Astrocyte (in vitro differentiated cells and primary cell): ENCODE measurements around the gene SERINC1. TPM values are rescaled to one million over a fixed set of nuclear protein-coding genes. Genes with fewer than 3 reads are reported as not detected.
A peak's percentile ranks its signal among the peaks of the same experiment; 100 is the strongest.
"Not testable (repeated sequence)": the region's sequence is repeated elsewhere in the genome, so short reads cannot be mapped to it uniquely, and the experiment has no call there.

Source experiments
- DNase-seq: peaks from one replicate; pipeline ENCODE4 v3.0.0-alpha.2; 2010; ENCODE audit warnings: low read depth
- FAIRE-seq: peaks from 2 replicates; lab custom pipeline; 2011; peaks lifted over from hg19 to GRCh38; lab: Jason Lieb, UNC
- H2AFZ ChIP-seq: 2 replicates; pipeline ENCODE4 v1.6.0; 2012; ENCODE audit warnings: low read depth, low read length, inconsistent platforms
- H3K27ac ChIP-seq: 2 replicates; pipeline ENCODE4 v1.5.1; 2011; ENCODE audit warnings: low read depth, low read length, inconsistent platforms
- H3K27me3 ChIP-seq: 2 replicates; pipeline ENCODE4 v1.6.0; 2011; ENCODE audit warnings: low read length, inconsistent platforms; ENCODE audit not compliant: insufficient read depth
- H3K36me3 ChIP-seq: 2 replicates; pipeline ENCODE4 v1.5.1; 2011; ENCODE audit warnings: low read length, inconsistent platforms; ENCODE audit not compliant: insufficient read depth
- H3K4me1 ChIP-seq: 2 replicates; pipeline ENCODE4 v1.5.1; 2011; ENCODE audit warnings: low read length, inconsistent platforms; ENCODE audit not compliant: insufficient read depth
- H3K4me2 ChIP-seq: 2 replicates; pipeline ENCODE4 v1.6.0; 2012; ENCODE audit warnings: low read length, inconsistent platforms
- H3K4me3 ChIP-seq: 2 replicates; pipeline ENCODE4 v1.5.1; 2011; ENCODE audit warnings: low read depth, mild to moderate bottlenecking, low read length, inconsistent platforms; ENCODE audit not compliant: insufficient read depth
- H3K79me2 ChIP-seq: 2 replicates; pipeline ENCODE4 v1.6.0; 2012; ENCODE audit warnings: mild to moderate bottlenecking, low read length, inconsistent platforms; ENCODE audit not compliant: insufficient read depth
- H3K9ac ChIP-seq: 2 replicates; pipeline ENCODE4 v1.6.0; 2012; ENCODE audit warnings: mild to moderate bottlenecking, low read length, inconsistent platforms
- H3K9me3 ChIP-seq: 2 replicates; pipeline ENCODE4 v1.5.1; 2012; ENCODE audit warnings: low read depth, mild to moderate bottlenecking, low read length, inconsistent platforms; ENCODE audit not compliant: insufficient read depth
- H4K20me1 ChIP-seq: 2 replicates; pipeline ENCODE4 v1.6.0; 2012; ENCODE audit warnings: low read length, inconsistent platforms; ENCODE audit not compliant: insufficient read depth
- H3K27ac Mint-ChIP-seq: one replicate; pipeline ENCODE4 v1.8.0; 2021; ENCODE audit warnings: mild to moderate bottlenecking, mixed read lengths; ENCODE audit not compliant: unreplicated experiment
- H3K27me3 Mint-ChIP-seq: one replicate; pipeline ENCODE4 v1.8.0; 2021; ENCODE audit warnings: low read depth, mixed read lengths; ENCODE audit not compliant: unreplicated experiment
- H3K36me3 Mint-ChIP-seq: one replicate; pipeline ENCODE4 v1.8.0; 2021; ENCODE audit warnings: low read depth, mixed read lengths; ENCODE audit not compliant: unreplicated experiment
- H3K4me1 Mint-ChIP-seq: one replicate; pipeline ENCODE4 v1.8.0; 2021; ENCODE audit warnings: low read depth, mixed read lengths; ENCODE audit not compliant: unreplicated experiment
- H3K4me3 Mint-ChIP-seq: one replicate; pipeline ENCODE4 v1.8.0; 2021; ENCODE audit warnings: mild to moderate bottlenecking, moderate library complexity, mixed read lengths; ENCODE audit not compliant: unreplicated experiment
- H3K9me3 Mint-ChIP-seq: one replicate; pipeline ENCODE4 v1.8.0; 2021; ENCODE audit warnings: mild to moderate bottlenecking, mixed read lengths; ENCODE audit not compliant: unreplicated experiment
- EZH2 ChIP-seq: IDR thresholded peaks from 2 replicates; pipeline ENCODE4 v1.6.1; 2012; ENCODE audit warnings: mild to moderate bottlenecking, low read length, inconsistent platforms; ENCODE audit not compliant: insufficient read depth
- total RNA-seq: library from RNA; stranded (reverse); gene quantifications from 2 replicates; pipeline ENCODE4 v1.2.1, GENCODE V29; 2021
- TF ChIP-seq, protein P1 (sequence below): IDR thresholded peaks from 2 replicates; pipeline ENCODE4 v1.5.1; 2011; ENCODE audit warnings: low read depth, mild to moderate bottlenecking, inconsistent platforms, low read length, moderate library complexity; ENCODE audit not compliant: insufficient read depth

The SERINC1 gene
- total RNA-seq, 1 donor from 2014 or later: 203 TPM

DNA sequence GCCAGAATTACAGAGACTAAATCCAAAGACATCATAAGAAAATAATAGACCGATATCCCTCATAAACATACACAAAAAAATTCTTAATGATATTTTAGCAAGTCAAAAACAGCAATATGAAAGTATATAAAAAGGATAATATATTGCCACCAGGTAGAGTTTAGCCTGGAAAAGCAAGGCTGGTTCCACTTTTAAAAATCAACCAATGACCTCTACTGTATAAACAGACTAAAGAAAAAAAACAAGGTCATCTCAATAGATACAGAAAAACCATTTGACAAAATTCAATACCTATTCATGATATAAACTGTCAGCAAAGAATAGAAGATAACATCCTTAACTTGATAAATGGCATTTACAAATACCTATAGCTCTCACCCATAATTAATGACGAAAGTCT lies 9.7 kb downstream of the SERINC1 start:
- no peak for FAIRE-seq
- Mint-ChIP-seq H3K4me3 (no peak overlapping the region), H3K27me3 (no peaks in the 10 kb centered on the region), H3K27ac (no peak overlapping the region), H3K36me3 (no peaks in the 10 kb centered on the region), H3K9me3 (no peaks in the 10 kb centered on the region), H3K4me1 (peaks cover 19% of the 10 kb centered on the region)
- Histone ChIP-seq H3K4me3 (no peak overlapping the region), H3K27ac (no peak overlapping the region), H3K4me1 (peaks cover 4% of the 10 kb centered on the region), H4K20me1 (peaks cover 91% of the 10 kb centered on the region), H2AFZ (no peak overlapping the region), H3K79me2 (peaks cover 99% of the 10 kb centered on the region), H3K27me3 (no peaks in the 10 kb centered on the region), H3K9ac (no peak overlapping the region), H3K4me2 (no peak overlapping the region), H3K36me3 (peaks cover 8% of the 10 kb centered on the region), H3K9me3 (no peaks in the 10 kb centered on the region)
- no peak for DNase-seq
- TF ChIP-seq, protein P1, sequence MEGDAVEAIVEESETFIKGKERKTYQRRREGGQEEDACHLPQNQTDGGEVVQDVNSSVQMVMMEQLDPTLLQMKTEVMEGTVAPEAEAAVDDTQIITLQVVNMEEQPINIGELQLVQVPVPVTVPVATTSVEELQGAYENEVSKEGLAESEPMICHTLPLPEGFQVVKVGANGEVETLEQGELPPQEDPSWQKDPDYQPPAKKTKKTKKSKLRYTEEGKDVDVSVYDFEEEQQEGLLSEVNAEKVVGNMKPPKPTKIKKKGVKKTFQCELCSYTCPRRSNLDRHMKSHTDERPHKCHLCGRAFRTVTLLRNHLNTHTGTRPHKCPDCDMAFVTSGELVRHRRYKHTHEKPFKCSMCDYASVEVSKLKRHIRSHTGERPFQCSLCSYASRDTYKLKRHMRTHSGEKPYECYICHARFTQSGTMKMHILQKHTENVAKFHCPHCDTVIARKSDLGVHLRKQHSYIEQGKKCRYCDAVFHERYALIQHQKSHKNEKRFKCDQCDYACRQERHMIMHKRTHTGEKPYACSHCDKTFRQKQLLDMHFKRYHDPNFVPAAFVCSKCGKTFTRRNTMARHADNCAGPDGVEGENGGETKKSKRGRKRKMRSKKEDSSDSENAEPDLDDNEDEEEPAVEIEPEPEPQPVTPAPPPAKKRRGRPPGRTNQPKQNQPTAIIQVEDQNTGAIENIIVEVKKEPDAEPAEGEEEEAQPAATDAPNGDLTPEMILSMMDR: no peak
- no peak for TF ChIP-seq EZH2

DNA sequence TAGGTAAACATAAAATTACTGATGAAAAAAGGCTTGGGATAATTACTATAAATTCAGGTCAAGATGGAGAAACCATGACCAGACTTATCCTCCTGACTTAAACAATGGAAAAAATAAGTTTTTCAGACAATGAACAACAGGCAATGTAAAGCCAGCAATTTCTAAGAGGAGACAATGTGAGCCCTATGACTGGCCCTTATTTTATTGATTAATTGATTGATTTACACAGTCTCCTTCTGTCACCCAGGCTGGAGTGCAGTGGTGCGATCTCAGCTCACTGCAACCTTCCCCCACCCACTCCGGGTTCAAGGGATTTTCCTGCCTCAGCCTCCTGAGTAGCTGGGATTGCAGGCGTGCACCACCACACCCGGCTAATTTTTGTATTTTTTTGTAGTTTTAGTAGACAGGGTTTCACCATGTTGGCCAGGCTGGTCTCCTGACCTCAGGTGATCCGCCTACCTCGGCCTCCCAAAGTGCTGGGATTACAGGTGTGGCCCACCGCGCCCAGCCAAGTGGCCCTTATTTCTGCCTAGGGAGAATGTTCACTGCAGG lies 11.7 kb downstream of the SERINC1 start:
- not testable (repeated sequence) for DNase-seq, FAIRE-seq, H3K27ac Mint-ChIP-seq, H3K4me2 ChIP-seq, H3K9ac ChIP-seq, H3K4me3 Mint-ChIP-seq, H3K4me1 ChIP-seq, H3K27me3 ChIP-seq, H3K4me3 ChIP-seq, H3K36me3 Mint-ChIP-seq, H3K27me3 Mint-ChIP-seq, H3K9me3 Mint-ChIP-seq, H3K9me3 ChIP-seq, H3K36me3 ChIP-seq, H2AFZ ChIP-seq, H3K27ac ChIP-seq
- H4K20me1 ChIP-seq: peaks cover 76% of the 10 kb centered on the region
- H3K4me1 Mint-ChIP-seq: peaks cover 18% of the 10 kb centered on the region
- peaks cover 87% of the 10 kb centered on the region for H3K79me2 ChIP-seq

DNA sequence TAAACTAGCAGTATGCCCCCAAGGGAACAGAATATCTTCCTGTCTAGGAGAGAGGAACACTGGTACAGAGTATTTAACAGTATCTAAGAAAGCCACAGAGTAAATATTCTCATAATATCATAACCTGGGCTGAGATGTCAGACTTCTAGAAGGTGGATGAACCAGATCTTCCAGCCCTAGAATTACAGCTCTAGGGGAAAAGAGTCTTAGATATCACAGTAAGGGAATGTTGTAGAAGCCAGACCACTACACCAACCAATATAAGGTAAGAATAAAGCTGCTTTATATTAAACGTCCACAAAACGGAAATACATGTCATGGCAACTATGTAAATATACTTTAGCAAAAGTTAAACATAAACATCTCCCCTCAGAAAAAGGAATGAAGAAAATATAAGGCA lies 12.4 kb downstream of the SERINC1 start:
- H3K27ac ChIP-seq: no peak overlapping the region
- peaks cover 71% of the 10 kb centered on the region for H4K20me1 ChIP-seq
- Mint-ChIP-seq H3K27ac (no peak overlapping the region), H3K4me3 (peak overlapping the region; percentile 40), H3K9me3 (no peaks in the 10 kb centered on the region), H3K27me3 (no peaks in the 10 kb centered on the region), H3K36me3 (peaks cover 6% of the 10 kb centered on the region), H3K4me1 (peaks cover 15% of the 10 kb centered on the region)
- H3K9ac ChIP-seq: peak overlapping the region; percentile 2
- peaks cover 12% of the 10 kb centered on the region for H3K36me3 ChIP-seq
- TF ChIP-seq, protein P1: no peak
- no peak for TF ChIP-seq EZH2
- no peak for DNase-seq
- no peak overlapping the region for H3K4me3 ChIP-seq
- FAIRE-seq: no peak
- H3K79me2 ChIP-seq: peaks cover 86% of the 10 kb centered on the region
- no peaks in the 10 kb centered on the region for H3K27me3 ChIP-seq
- no peaks in the 10 kb centered on the region for H3K9me3 ChIP-seq
- no peak overlapping the region for H2AFZ ChIP-seq
- H3K4me2 ChIP-seq: peak overlapping the region; percentile 44
- H3K4me1 ChIP-seq: peaks cover 4% of the 10 kb centered on the region
